ENCODE measurements around the gene DMRTC1.
"Not testable (repeated sequence)": the region's sequence is repeated elsewhere in the genome, so short reads cannot be mapped to it uniquely, and the experiment has no call there.

- not testable (repeated sequence) for TF ChIP-seq POLR2A (IDR thresholded peaks at IDR 0.05; ENCODE audit: low read length); GATA1 (IDR thresholded peaks at IDR 0.05; ENCODE audit: low read depth, low read length)
Measured at GRCh38 chrX:72882898-72883297, 60.7 kb downstream of the DMRTC1 start.
